GM19328 (cell line): Measurements from ENCODE around the gene GABRD.
"Not testable (repeated sequence)": the region's sequence is repeated elsewhere in the genome, so short reads cannot be mapped to it uniquely, and the experiment has no call there.

ENCODE experiments used
- ATAC-seq: cut with Tn5 transposase; IDR thresholded peaks from one replicate; pipeline ENCODE4 v1.9.1; 2021; ENCODE audit warnings: mild to moderate bottlenecking, moderate library complexity; ENCODE audit not compliant: unreplicated experiment

GABRD gene, protein sequence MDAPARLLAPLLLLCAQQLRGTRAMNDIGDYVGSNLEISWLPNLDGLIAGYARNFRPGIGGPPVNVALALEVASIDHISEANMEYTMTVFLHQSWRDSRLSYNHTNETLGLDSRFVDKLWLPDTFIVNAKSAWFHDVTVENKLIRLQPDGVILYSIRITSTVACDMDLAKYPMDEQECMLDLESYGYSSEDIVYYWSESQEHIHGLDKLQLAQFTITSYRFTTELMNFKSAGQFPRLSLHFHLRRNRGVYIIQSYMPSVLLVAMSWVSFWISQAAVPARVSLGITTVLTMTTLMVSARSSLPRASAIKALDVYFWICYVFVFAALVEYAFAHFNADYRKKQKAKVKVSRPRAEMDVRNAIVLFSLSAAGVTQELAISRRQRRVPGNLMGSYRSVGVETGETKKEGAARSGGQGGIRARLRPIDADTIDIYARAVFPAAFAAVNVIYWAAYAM

DNA sequence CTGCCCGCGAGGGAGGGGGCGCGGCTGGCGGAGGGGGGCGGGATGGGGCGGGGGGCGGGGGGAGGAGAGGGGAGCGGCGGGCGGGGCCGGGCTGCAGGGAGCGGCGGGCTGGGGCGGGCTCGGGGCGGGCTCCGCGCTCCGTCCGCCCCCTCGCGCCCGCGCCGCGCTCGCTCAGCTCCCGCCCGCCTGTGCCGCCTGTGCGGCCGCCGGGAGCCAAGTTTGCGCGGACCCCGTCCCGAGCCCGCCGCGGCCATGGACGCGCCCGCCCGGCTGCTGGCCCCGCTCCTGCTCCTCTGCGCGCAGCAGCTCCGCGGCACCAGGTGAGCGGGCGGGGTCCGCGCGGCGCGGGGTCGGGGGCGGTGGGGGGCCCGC lies at the start of gene GABRD:
Gene GABRD, plus strand, starts transcription at position 174 of the 372 bp plus-strand sequence. Its CDS starts 79 bp downstream, at position 253.
- ATAC-seq: no peak

DNA sequence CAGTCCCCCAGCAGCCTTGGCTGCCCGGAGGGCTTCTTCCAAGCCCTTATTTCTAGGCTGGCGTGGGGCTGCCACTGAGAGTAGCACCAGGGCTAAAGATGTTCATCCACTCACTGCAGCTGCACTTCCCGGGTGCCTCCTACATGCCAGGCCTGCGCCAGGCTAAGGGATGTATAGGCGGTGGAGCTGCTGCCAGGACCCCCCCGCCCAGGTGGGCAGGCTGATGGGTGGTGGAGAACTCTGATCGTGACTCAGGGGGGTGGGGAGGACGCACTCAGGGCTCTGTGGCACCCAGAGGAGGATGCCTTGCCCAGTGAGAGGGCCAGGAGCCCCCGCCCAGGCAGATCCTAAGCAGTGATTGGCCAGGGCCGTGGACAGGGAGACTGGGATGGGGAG lies 49.6 kb upstream of the GABRD start:
- no peak for ATAC-seq

DNA sequence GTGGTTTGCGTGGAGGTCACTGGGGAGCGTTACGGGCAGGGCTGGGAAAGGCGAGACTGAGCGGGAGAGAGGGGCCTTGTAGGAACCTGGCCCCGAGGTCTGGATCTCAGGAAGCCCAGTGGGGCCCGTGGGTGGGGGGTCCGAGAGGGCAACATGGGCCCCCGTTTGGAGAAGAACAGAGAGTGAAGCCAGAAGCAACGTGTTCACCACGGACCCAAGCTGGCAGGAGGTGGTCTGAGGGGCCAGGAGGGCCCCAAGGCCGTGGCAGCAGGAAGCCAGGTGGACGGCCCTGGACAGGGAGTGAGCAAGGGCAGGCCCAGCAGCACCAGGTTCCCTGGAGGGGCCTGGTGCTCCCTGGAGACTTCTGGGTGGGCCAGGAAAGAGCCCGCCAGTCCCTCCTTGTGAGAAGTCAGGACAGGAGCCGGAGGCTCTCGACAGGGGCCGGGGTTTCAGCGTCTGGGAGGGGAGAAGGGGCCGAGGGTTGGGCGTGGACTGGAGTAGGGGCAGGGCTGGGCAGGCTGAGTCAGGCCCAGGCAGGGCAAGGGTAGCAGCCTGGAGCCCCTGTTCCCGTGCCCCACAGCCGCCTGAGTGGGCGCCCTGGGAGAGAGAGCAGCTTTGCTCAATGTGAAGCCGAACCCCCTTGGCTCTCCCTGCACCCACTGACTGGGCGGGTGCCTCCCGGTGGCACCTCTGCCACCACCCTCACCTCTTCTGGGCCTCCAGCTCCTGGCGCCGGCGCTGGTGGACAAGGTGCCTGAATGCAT lies 49.0 kb upstream of the GABRD start:
- no peak for ATAC-seq

DNA sequence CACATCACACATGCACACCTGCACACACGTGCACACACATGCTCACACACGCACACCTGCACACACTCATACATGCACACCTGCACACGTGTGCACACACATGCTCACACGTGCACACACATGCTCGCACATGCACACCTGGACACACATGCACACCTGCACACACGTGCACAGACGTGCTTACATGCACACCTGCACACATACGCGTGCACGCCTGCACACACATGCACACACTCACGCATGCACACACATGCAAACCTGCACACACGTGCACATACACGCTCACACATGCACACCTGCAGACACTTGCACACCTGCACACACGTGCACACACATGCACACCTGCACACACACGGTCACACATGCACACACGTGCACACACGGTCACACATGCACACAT lies 48.1 kb upstream of the GABRD start:
- no peak for ATAC-seq

DNA sequence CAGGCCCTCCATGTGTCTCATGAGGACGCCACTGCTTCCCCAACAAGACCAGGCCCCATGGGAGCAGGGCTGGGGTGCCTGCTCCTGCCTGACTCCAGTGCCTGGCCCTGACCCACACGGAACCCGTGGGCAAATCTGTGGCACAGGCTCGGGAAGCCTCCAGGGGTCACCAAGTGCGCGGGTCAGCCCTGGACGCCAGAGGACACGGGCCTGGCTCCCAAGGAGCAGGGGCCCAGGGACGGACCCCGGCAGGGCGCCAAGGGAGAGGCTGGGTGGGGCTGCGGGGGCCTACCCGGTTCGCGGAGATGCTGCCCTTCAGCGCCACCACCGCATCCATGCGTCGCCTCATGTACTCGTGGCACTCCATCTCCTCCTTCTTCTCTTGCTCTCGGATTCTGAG lies 47.5 kb upstream of the GABRD start:
- no peak for ATAC-seq

DNA sequence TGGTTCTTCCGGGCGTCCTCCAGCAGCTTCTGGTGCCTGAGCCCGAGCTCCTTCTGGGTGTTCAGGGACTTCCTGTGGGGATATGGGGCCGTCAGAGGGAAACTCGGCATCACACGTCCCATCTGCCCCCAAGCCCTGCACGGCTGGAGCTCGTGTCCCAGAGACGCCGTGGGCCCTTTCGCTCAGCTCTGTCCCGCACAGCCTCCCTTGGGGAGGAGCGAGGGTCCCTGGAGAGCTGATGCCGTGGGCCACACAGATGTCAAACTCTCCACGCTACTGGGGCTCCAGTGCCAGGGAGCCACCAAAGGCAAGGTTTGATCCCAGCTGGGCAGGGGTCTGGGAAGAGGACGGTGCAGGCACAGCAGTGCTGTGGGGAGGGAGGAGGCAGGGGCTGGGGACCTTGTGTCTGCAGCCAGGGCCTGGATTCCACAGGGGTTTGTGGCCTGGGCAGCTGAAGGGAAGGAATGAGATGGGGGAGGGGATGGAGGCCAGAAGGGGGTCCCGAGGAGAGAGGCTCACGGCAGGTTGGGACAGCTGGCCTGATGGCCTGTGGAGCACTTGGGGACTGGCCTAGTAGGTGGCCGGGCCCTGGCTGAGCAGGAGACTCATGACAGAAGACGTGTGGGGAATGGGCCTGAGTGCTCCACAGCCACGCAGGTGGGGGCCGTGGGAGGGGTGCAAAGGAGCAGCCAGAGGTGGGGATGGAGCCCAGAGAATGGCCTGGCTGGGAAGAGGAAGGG lies 46.0 kb upstream of the GABRD start:
- ATAC-seq: no peak

DNA sequence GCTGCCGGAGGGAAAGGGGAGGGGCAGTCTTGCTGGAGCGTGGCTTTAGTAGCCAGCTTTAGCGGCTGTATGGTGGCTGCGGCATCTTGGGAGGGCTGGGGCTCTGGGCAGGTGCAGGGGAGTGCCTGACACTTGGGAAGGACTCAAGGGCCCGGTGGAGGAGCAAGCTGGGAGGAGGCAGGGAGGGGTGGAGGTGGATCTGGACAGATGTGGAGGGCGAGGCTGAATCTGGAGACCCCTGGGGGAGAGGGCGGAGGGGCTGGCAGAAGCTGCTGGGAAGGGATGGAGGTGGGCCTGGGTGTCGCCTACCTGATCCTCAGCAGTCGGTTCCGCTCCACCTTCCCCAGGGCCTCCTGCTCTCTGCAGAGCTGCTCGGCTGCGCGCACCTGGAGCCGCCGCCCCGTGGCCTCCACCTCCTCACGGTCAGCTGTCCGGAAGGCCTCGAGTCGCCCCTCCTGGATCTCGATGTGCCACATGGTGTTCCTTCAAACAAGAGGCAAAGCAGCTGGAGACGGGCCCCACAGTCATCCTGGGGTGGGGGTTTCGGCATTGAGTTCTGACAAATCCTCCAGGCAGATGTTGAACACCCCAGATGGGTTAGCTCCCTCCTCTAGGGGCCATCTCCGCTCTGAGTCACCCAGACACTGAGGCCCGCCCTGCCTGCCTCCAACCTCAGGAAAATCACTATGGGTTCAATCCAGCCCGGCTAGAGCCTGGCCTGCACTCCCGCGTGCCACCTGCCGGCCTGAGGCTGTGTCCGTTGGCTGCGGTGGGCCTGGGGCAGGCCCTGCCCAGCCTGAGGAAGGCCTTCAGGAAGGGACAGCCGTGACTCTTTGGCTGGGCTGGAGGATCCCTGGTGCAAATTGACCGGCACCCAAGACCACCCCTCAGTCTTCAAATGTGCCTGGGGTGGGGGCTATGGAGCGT lies 45.2 kb upstream of the GABRD start:
- no peak for ATAC-seq

DNA sequence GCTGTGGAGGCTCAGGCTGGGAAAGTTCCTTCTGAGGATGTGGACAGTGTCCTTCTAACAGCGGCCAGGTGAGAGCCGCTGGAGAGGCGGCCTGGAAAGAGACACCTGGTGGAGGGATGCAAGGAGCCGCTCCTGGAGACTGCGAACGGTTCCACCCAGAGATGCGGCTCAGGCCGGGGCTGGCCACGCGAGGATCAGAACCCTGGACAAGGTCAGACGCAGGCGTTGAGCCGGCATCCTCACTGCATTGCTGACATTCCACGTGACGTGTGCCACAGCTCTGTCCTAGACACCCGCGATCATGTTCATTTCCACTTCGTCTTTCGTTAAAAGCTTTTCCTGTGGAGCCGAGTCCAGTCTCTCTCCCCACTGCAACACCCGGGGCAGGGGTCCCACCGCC lies 44.3 kb upstream of the GABRD start:
- ATAC-seq: no peak

DNA sequence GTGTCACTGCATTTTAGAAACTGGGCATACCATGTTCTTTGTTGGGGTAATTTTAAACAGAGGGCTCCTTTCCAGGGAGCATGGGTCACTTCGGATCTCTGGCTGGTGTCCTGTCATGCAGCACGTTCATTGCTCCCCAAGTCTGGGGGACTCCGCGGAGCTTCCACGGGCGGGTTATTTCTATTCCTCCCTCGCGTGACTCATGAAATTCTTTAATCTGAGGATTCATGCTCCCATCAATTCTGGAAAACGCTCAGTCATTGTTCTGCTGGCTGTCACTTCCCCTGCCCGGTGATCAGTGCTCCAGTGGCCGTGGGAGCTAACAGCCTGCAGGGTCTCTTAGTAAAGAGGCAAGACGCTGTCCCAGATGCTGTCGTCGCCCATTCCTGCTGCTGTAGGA lies 43.6 kb upstream of the GABRD start:
- ATAC-seq: no peak

DNA sequence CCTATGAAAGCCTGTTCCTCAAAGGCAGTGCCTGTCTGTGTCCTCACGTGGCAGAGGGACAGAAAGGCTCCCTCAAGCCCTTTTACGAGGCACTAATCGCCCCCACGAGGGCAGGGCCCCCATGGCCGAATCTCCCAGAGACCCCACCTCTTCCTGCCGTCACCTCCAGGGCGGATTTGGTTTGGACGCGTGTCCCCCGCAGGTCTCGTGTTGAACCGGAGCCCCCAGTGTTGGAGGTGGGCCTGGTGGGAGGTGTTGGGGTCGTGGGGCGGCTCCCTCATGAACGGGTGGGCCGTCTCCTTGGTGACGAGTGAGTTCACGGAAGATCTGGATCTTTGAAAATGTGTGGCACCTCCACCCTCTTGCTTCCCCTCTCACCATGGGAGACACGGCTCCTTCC lies 43.1 kb upstream of the GABRD start:
- ATAC-seq: no peak

DNA sequence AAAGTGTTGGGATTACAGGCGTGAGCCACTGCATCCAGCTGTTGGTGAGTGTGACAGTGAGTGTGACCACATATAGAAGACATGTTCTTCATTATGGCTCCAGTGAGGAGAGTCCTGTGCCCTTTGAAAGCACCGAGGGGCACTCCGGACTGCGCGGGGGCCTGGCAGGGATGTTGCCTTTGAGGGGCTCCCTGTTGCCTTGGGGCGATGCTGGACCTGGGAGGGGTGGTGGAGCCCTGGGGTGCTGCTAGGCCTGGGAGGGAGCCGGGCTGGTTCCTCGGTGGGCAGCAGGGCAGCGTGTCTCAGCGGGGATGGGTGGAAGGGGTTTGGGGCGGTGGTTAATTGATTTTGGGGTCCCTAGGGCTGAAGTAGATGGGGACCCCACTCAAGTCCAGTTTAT lies 41.0 kb upstream of the GABRD start:
- no peak for ATAC-seq

DNA sequence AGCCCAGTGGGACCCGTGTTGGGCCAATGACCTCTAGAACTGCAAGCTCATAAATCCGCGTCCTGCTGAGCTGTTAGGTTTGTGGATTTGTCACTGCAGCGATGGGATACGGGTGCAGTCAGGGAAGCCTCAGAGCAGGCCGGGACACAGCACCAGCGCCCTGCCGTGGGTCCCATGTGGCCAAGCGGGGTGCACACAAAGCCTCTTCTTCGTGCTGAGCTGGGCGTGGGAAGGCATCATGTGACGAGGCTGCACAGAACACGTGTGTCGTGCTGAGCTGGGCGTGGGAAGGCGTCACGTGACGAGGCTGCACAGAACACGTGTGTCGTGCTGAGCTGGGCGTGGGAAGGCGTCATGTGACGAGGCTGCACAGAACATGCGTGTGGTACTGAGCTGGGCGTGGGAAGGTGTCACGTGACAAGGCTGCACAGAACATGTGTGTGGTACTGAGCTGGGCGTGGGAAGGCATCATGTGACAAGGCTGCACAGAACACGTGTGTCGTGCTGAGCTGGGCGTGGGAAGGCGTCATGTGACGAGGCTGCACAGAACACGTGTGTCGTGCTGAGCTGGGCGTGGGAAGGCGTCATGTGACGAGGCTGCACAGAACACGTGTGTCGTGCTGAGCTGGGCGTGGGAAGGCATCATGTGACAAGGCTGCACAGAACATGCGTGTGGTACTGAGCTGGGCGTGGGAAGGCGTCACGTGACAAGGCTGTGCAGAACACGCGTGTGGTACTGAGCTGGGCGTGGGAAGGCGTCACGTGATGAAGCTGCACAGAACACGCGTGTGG lies 40.3 kb upstream of the GABRD start:
- not testable (repeated sequence) for ATAC-seq

DNA sequence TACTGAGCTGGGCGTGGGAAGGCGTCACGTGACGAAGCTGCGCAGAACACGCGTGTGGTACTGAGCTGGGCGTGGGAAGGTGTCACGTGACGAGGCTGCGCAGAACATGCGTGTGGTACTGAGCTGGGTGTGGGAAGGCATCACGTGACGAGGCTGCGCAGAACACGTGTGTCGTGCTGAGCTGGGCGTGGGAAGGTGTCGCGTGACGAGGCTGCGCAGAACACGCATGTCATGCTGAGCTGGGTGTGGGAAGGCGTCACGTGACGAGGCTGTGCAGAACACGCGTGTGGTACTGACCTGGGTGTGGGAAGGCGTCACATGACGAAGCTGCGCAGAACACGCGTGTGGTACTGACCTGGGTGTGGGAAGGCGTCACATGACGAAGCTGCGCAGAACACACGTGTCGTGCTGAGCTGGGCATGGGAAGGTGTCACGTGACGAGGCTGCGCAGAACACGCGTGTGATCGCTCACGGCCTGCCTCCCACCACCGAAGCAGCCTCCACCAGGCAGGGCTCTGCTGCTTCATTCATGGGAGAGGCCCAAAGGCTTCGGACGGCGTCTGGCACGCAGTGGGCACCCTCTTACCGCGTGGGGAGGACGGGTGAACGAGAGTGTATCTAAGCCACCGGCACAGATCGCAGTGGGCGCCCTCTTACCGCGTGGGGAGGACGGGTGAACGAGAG lies 39.5 kb upstream of the GABRD start:
- no peak for ATAC-seq

DNA sequence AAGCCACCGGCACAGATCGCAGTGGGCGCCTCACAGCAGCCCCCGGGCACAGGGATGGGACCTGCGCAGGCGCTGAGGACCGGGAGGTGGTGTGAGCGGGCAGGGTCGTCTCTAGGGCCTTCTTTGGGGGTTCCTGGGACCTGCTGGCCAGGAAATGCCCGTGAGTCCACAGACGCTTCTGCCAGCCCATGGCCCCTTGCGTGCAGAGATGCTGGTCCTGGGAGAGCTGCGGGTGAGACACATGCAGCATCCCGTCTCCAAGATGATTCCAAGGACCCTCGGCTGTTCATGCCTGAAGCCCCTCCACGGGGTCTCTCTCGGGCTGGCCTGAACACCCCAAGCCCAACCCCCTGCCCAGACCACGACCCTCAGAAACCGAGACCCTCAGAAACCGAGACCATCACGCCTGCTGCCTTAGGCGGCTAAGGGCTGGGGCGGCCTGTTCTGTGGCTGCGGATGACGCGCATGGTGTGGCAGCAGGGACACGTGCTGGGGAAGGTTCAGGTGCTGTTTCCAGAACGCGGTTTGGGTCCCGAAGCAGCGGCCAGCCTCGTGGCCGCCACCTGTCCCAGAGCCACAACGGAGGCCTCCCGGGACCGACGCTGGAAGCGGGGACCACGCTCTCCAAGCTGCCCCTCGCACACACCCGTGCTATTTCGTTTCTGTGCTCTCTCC lies 38.5 kb upstream of the GABRD start:
- no peak for ATAC-seq

DNA sequence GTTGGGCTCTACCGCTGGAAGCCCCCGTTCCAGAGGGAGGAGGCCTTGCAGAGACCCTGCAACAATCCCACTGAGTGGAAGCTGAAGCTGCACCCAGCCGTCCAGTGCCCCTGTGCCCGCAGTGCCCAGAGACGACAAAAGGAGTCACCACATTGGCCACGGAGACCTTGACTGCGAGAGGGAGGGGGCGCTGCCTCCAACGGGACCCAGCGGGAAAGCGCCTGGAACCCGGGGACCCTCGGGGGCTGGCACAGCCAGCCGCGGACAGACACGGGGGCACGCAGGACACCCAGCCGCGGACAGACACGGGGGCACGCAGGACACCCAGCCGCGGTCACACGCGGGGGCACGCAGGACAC lies 38.0 kb upstream of the GABRD start:
- ATAC-seq: no peak

DNA sequence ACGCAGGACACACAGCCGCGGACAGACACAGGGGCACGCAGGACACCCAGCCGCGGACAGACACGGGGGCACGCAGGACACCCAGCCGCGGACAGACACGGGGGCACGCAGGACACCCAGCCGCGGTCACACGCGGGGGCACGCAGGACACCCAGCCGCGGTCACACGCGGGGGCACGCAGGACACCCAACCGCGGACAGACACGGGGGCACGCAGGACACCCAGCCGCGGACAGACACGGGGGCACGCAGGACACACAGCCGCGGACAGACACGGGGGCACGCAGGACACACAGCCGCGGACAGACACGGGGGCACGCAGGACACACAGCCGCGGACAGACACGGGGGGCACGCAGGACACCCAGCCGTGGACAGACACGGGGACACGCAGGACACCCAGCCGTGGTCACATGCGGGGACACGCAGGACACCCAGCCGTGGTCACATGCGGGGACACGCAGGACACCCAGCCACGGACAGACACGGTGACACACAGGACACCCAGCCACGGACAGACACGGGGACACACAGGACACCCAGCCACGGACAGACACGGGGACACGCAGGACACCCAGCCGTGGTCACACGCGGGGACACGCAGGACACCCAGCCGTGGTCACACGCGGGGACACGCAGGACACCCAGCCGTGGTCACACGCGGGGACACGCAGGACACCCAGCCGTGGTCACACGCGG lies 37.4 kb upstream of the GABRD start:
- ATAC-seq: not testable (repeated sequence)

DNA sequence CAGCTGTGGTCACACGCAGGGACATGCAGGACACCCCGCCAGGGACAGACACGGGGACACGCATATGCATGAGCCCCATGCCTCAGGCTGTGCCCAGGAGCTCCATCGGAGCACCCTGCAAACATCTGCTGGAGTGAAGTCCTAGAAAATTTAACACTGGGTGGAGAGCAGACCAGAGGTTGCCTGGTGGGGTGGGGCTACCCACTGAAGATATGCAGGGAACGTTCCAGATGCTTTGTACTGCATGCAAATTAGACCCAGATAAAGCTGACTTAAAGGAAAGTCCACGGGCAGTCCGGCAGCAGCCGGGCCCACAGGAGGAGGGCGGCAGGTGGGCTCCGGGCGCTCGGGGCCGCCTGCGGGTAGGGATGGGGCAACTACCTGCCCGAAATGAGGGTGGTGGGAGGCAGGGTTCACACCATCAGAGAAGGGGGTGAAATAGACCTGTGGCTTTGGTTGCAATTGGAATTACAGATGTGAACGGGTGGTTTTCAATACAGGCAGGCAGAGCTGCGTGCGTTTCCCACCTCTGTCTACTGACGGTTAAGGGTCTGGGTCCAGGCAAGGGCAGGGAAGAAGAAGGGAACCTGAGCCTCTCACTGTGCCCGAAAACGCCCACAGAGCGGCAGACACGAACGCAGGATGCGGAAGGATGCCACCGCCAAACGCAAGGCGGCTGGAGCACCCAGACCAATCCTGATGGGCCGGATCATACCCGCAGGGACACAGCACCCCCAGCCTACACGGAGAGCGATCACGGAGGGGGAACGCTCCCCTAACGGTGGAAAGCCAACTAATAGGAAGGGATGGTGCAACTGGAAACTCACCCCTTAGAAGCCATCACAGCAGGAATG lies 36.5 kb upstream of the GABRD start:
- ATAC-seq: no peak
